Mesothelial cell of epicardium (in vitro differentiated cells): ENCODE results near the gene CSMD2. TPM values are rescaled to one million over a fixed set of nuclear protein-coding genes. Genes with fewer than 3 reads are reported as not detected.
A peak's percentile ranks its signal among the peaks of the same experiment; 100 is the strongest.

Experiments
- DNase-seq, 2 experiments: peaks; one replicate each; pipeline ENCODE4 v3.0.0; 2021; ENCODE audit warnings: low spot score in 2 of 2; ENCODE audit not compliant: unreplicated experiment in 2 of 2
- H3K27ac Mint-ChIP-seq: 2 replicates; pipeline ENCODE4 v1.8.0; 2021; ENCODE audit warnings: mixed read lengths
- H3K27me3 Mint-ChIP-seq: 2 replicates; pipeline ENCODE4 v1.8.0; 2021; ENCODE audit warnings: low read depth, mixed read lengths
- H3K36me3 Mint-ChIP-seq: 2 replicates; pipeline ENCODE4 v1.8.0; 2021; ENCODE audit warnings: mixed read lengths
- H3K4me1 Mint-ChIP-seq: 2 replicates; pipeline ENCODE4 v1.8.0; 2021; ENCODE audit warnings: mixed read lengths
- H3K4me3 Mint-ChIP-seq: 2 replicates; pipeline ENCODE4 v1.8.0; 2021; ENCODE audit warnings: mild to moderate bottlenecking, moderate library complexity, mixed read lengths
- H3K9me3 Mint-ChIP-seq: 2 replicates; pipeline ENCODE4 v1.8.0; 2021; ENCODE audit warnings: mixed read lengths
- CTCF ChIP-seq: fragments of 200-600 bp; sonication (generic); IDR thresholded peaks from one replicate; pipeline ENCODE4 v1.5.0; 2021; ENCODE audit warnings: antibody characterized with exemption; ENCODE audit not compliant: unreplicated experiment
- total RNA-seq: library from RNA; stranded (reverse); gene quantifications from 3 replicates; pipeline ENCODE4 v1.2.1, GENCODE V29; 2021

CSMD2 gene
- total RNA-seq, 1 donor from 2014 or later: 1.9 TPM

- DNase-seq: no peak
- no peaks in the 10 kb centered on the region for H3K27me3 Mint-ChIP-seq
- H3K9me3 Mint-ChIP-seq: peaks cover 17% of the 10 kb centered on the region
- TF ChIP-seq CTCF: no peak
- H3K4me1 Mint-ChIP-seq: no peaks in the 10 kb centered on the region
- peaks cover 14% of the 10 kb centered on the region for H3K36me3 Mint-ChIP-seq
- no peak overlapping the region for H3K4me3 Mint-ChIP-seq
- no peak overlapping the region for H3K27ac Mint-ChIP-seq
These were observed 662.3 kb downstream of the CSMD2 start for GRCh38 chr1:33502726-33503125.

GRCh38 chr1:33501774-33502173 lies 663.3 kb downstream of the CSMD2 start:
- H3K4me3 Mint-ChIP-seq: no peak overlapping the region
- peaks cover 24% of the 10 kb centered on the region for H3K36me3 Mint-ChIP-seq
- no peaks in the 10 kb centered on the region for H3K4me1 Mint-ChIP-seq
- TF ChIP-seq CTCF: no peak
- H3K27ac Mint-ChIP-seq: no peak overlapping the region
- H3K27me3 Mint-ChIP-seq: no peaks in the 10 kb centered on the region
- peaks cover 21% of the 10 kb centered on the region for H3K9me3 Mint-ChIP-seq
- no peak for DNase-seq

- Mint-ChIP-seq H3K27me3 (no peaks in the 10 kb centered on the region), H3K36me3 (peaks cover 29% of the 10 kb centered on the region), H3K4me1 (no peaks in the 10 kb centered on the region), H3K9me3 (peaks cover 22% of the 10 kb centered on the region), H3K27ac (no peak overlapping the region), H3K4me3 (no peak overlapping the region)
- no peak for TF ChIP-seq CTCF
- DNase-seq: no peak
These were observed 663.7 kb downstream of the CSMD2 start for GRCh38 chr1:33501309-33501708.

- Mint-ChIP-seq H3K4me1 (no peaks in the 10 kb centered on the region), H3K36me3 (peaks cover 36% of the 10 kb centered on the region), H3K27me3 (no peaks in the 10 kb centered on the region), H3K27ac (no peak overlapping the region), H3K4me3 (no peak overlapping the region), H3K9me3 (peaks cover 30% of the 10 kb centered on the region)
- peak; percentile 17 for TF ChIP-seq CTCF
- no peak for DNase-seq
These were observed 664.5 kb downstream of the CSMD2 start for GRCh38 chr1:33500547-33500946.

- Mint-ChIP-seq H3K4me1 (no peaks in the 10 kb centered on the region), H3K4me3 (no peak overlapping the region), H3K36me3 (peaks cover 64% of the 10 kb centered on the region), H3K9me3 (peaks cover 58% of the 10 kb centered on the region), H3K27ac (no peak overlapping the region), H3K27me3 (no peaks in the 10 kb centered on the region)
- TF ChIP-seq CTCF: no peak
- DNase-seq: no peak
These were observed 667.6 kb downstream of the CSMD2 start for GRCh38 chr1:33497410-33497809.

GRCh38 chr1:33494929-33495328 lies 670.1 kb downstream of the CSMD2 start:
- DNase-seq: no peak
- Mint-ChIP-seq H3K4me1 (no peaks in the 10 kb centered on the region), H3K4me3 (no peak overlapping the region), H3K36me3 (peaks cover 83% of the 10 kb centered on the region), H3K27ac (no peak overlapping the region), H3K27me3 (no peaks in the 10 kb centered on the region), H3K9me3 (peaks cover 73% of the 10 kb centered on the region)
- TF ChIP-seq CTCF: no peak
